ENCODE data around the gene SSH2.

SSH2 gene

GRCh38 chr17:29590411-29591145 is 339.4 kb downstream of the SSH2 start:
- Histone ChIP-seq H3K9me3 (ENCODE audit: control insufficient read depth, insufficient read depth, low read length) (no peaks in the 10 kb centered on the region), H3K36me3 (ENCODE audit: control insufficient read depth, insufficient read depth, low read length) (no peaks in the 10 kb centered on the region), H3K9ac (ENCODE audit: low read depth, low read length) (no peak overlapping the region), H3K4me3 (ENCODE audit: low read depth, low read length) (peak overlapping the region; percentile 74), H3K27me3 (ENCODE audit: control insufficient read depth, insufficient read depth, low read length) (peaks cover 21% of the 10 kb centered on the region), H3K4me1 (ENCODE audit: control insufficient read depth, insufficient read depth, low read length) (peaks cover 5% of the 10 kb centered on the region)

- peak within 1 kb of the TSS; percentile 77 for H3K4me3 ChIP-seq (ENCODE audit: low read depth, low read length)
- H3K4me1 ChIP-seq (ENCODE audit: control insufficient read depth, insufficient read depth, low read length), result peaks cover 10% of the 10 kb centered on the region
- peak within 1 kb of the TSS; percentile 47 for H3K9ac ChIP-seq (ENCODE audit: low read depth, low read length)
- H3K36me3 ChIP-seq (ENCODE audit: control insufficient read depth, insufficient read depth, low read length), result no peaks in the 10 kb centered on the region
- H3K27me3 ChIP-seq (ENCODE audit: control insufficient read depth, insufficient read depth, low read length), result peaks cover 21% of the 10 kb centered on the region
- no peaks in the 10 kb centered on the region for H3K9me3 ChIP-seq (ENCODE audit: control insufficient read depth, insufficient read depth, low read length)
Observed at GRCh38 chr17:29589524-29590410, 340.3 kb downstream of the SSH2 start, which contains the start of gene GIT1. Gene GIT1 (minus strand): TSS chr17:29589648. CDS start chr17:29589378, 270 bp downstream.

DNA sequence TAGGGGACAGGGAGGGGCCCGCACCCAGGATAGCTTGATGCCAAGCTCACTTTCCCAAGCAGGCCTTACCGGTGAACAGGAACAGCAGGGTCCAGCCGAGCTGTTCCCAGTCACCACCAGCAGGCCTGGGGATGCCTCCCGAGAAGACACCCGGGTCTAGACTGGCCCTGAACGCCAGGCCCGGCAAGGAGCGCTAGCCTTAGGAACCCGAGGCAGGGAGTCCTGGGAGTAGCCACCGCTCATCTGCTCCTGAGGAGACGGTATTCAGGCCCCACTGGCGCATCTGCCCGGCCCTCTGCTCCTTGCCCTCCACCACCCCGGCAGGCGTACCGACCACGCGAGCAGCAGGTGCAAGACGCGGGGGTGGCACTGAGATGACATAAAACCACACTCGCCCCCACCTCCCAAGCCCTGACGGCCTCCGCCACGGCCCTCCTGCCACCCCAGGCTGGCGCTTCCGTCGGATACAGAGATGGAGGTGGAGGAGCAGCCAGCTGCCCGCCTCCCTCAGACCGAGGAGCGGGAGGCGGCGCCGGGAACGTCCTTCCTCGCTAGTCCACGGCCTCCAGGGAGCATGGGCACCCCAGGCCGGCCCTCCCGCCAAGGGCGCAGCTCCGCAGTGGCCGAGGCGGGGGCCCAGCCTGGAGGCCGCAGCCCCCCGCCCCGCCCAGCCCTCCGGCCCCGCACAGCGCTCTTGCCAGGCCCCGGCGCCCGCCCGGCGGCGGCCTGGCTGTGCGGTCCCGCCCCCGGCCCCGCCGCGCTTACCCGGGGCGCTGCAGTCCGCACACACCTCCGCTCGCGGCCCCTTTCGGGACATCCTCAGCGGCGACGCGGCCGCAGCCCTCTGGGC is 341.2 kb downstream of the SSH2 start:
- Histone ChIP-seq H3K27me3 (ENCODE audit: control insufficient read depth, insufficient read depth, low read length) (peaks cover 21% of the 10 kb centered on the region), H3K36me3 (ENCODE audit: control insufficient read depth, insufficient read depth, low read length) (no peaks in the 10 kb centered on the region), H3K9me3 (ENCODE audit: control insufficient read depth, insufficient read depth, low read length) (no peaks in the 10 kb centered on the region), H3K4me3 (ENCODE audit: low read depth, low read length) (peak overlapping the region; percentile 77), H3K9ac (ENCODE audit: low read depth, low read length) (peak overlapping the region; percentile 47), H3K4me1 (ENCODE audit: control insufficient read depth, insufficient read depth, low read length) (peaks cover 14% of the 10 kb centered on the region)

GRCh38 chr17:29588017-29588561 is 341.9 kb downstream of the SSH2 start:
- Histone ChIP-seq H3K9ac (ENCODE audit: low read depth, low read length) (no peak overlapping the region), H3K36me3 (ENCODE audit: control insufficient read depth, insufficient read depth, low read length) (peaks cover 1% of the 10 kb centered on the region), H3K4me3 (ENCODE audit: low read depth, low read length) (peak overlapping the region; percentile 77), H3K4me1 (ENCODE audit: control insufficient read depth, insufficient read depth, low read length) (peaks cover 14% of the 10 kb centered on the region), H3K9me3 (ENCODE audit: control insufficient read depth, insufficient read depth, low read length) (no peaks in the 10 kb centered on the region), H3K27me3 (ENCODE audit: control insufficient read depth, insufficient read depth, low read length) (peaks cover 21% of the 10 kb centered on the region)

- H3K4me3 ChIP-seq (ENCODE audit: low read depth, low read length), result no peak overlapping the region
- H3K27me3 ChIP-seq (ENCODE audit: control insufficient read depth, insufficient read depth, low read length), result peaks cover 21% of the 10 kb centered on the region
- no peak overlapping the region for H3K9ac ChIP-seq (ENCODE audit: low read depth, low read length)
- peaks cover 14% of the 10 kb centered on the region for H3K4me1 ChIP-seq (ENCODE audit: control insufficient read depth, insufficient read depth, low read length)
- no peaks in the 10 kb centered on the region for H3K9me3 ChIP-seq (ENCODE audit: control insufficient read depth, insufficient read depth, low read length)
- peaks cover 3% of the 10 kb centered on the region for H3K36me3 ChIP-seq (ENCODE audit: control insufficient read depth, insufficient read depth, low read length)
Observed at GRCh38 chr17:29587591-29587990, 342.4 kb downstream of the SSH2 start.

- peaks cover 3% of the 10 kb centered on the region for H3K36me3 ChIP-seq (ENCODE audit: control insufficient read depth, insufficient read depth, low read length)
- no peaks in the 10 kb centered on the region for H3K9me3 ChIP-seq (ENCODE audit: control insufficient read depth, insufficient read depth, low read length)
- H3K4me3 ChIP-seq (ENCODE audit: low read depth, low read length), result no peak overlapping the region
- peaks cover 14% of the 10 kb centered on the region for H3K4me1 ChIP-seq (ENCODE audit: control insufficient read depth, insufficient read depth, low read length)
- H3K9ac ChIP-seq (ENCODE audit: low read depth, low read length), result no peak overlapping the region
- peaks cover 21% of the 10 kb centered on the region for H3K27me3 ChIP-seq (ENCODE audit: control insufficient read depth, insufficient read depth, low read length)
Observed at GRCh38 chr17:29586676-29587469, 343.2 kb downstream of the SSH2 start.

- Histone ChIP-seq H3K4me3 (ENCODE audit: low read depth, low read length) (no peak overlapping the region), H3K36me3 (ENCODE audit: control insufficient read depth, insufficient read depth, low read length) (peaks cover 3% of the 10 kb centered on the region), H3K27me3 (ENCODE audit: control insufficient read depth, insufficient read depth, low read length) (peaks cover 16% of the 10 kb centered on the region), H3K9me3 (ENCODE audit: control insufficient read depth, insufficient read depth, low read length) (no peaks in the 10 kb centered on the region), H3K9ac (ENCODE audit: low read depth, low read length) (no peak overlapping the region), H3K4me1 (ENCODE audit: control insufficient read depth, insufficient read depth, low read length) (peaks cover 13% of the 10 kb centered on the region)
Observed at GRCh38 chr17:29585080-29585751, 344.8 kb downstream of the SSH2 start.

GRCh38 chr17:29584452-29585079 is 345.5 kb downstream of the SSH2 start:
- peaks cover 11% of the 10 kb centered on the region for H3K27me3 ChIP-seq (ENCODE audit: control insufficient read depth, insufficient read depth, low read length)
- H3K36me3 ChIP-seq (ENCODE audit: control insufficient read depth, insufficient read depth, low read length), result peaks cover 3% of the 10 kb centered on the region
- no peaks in the 10 kb centered on the region for H3K9me3 ChIP-seq (ENCODE audit: control insufficient read depth, insufficient read depth, low read length)
- H3K4me1 ChIP-seq (ENCODE audit: control insufficient read depth, insufficient read depth, low read length), result peaks cover 9% of the 10 kb centered on the region
- H3K9ac ChIP-seq (ENCODE audit: low read depth, low read length), result peak overlapping the region; percentile 24
- H3K4me3 ChIP-seq (ENCODE audit: low read depth, low read length), result no peak overlapping the region

DNA sequence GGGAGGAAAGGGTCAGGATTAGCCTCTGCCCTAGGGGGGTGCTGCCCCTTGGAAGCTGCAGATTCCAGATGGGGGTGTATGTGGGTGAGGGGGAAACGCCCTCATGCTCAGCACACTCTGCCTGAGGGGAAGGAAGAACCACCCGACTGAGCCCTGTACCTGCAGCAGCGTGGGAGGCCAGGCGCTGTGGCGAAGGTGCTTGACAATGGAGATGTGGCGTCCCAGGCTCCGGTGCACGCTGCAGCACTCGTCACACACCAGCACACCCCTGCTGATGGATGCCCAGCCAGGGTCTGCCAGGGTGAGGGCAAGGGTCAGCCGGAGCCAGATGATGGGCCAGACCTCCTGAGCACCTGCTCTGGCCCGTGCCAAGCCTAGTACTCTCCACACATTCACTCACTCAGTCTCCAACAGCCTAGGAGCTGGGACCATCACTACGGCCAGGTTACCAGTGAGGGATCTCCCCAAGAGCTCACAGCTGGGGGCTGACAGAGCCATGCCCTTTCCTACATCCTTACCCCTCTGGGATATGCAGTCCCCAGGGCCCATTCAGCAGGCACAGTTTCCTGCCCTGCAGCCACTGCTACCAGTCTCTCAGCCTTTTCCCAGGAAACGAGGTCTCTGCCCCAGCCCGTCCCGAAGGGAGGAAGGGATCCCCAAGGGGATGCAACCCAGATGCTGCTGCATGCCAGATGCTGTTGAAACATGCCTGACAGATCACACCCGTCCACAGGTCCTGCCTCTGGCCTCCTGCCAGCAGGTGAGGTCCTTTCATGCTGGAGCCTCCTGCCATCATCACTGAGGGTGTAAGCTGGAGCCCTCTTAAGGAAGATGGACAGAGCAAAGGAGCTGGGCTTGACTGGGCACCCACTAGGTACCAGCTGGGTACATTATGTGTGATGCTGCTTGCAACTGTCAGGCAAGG is 346.4 kb downstream of the SSH2 start:
- H3K9ac ChIP-seq (ENCODE audit: low read depth, low read length), result no peak overlapping the region
- peaks cover 9% of the 10 kb centered on the region for H3K4me1 ChIP-seq (ENCODE audit: control insufficient read depth, insufficient read depth, low read length)
- H3K36me3 ChIP-seq (ENCODE audit: control insufficient read depth, insufficient read depth, low read length), result peaks cover 3% of the 10 kb centered on the region
- H3K27me3 ChIP-seq (ENCODE audit: control insufficient read depth, insufficient read depth, low read length), result peaks cover 11% of the 10 kb centered on the region
- H3K9me3 ChIP-seq (ENCODE audit: control insufficient read depth, insufficient read depth, low read length), result no peaks in the 10 kb centered on the region
- no peak overlapping the region for H3K4me3 ChIP-seq (ENCODE audit: low read depth, low read length)

All from iPS-15b (cell line).